Lung (tissue), 12 donors: Measurements from ENCODE around the gene GRK2. TPM values are rescaled to one million over a fixed set of nuclear protein-coding genes. Genes with fewer than 3 reads are reported as not detected.
A peak's percentile ranks its signal among the peaks of the same experiment; 100 is the strongest.

ENCODE experiments used
- ATAC-seq: fragments of 200-7000 bp; cut with Tn5 transposase; one replicate; pipeline ENCODE4 v1.9.1; 2020; ENCODE audit warnings: moderate number of reproducible peaks; ENCODE audit not compliant: insufficient read depth, low FRiP score
- DNase-seq, 3 donors: peaks; one replicate each; pipeline ENCODE4 v3.0.0-alpha.2; 2013 to 2017
- H3K27ac ChIP-seq, 2 donors: one replicate each; pipeline ENCODE4 v1.5.1; 2013; ENCODE audit warnings: mild to moderate bottlenecking in 2 of 2, moderate library complexity in 2 of 2, control low read depth in 1 of 2, inconsistent platforms in 1 of 2, low read depth in 1 of 2, low read length in 1 of 2
- H3K27me3 ChIP-seq, 3 donors: one replicate each; pipeline ENCODE4 v1.5.1; 2013; ENCODE audit warnings: low read length in 2 of 3; ENCODE audit not compliant: control insufficient read depth in 3 of 3, insufficient read depth in 3 of 3
- H3K36me3 ChIP-seq, 4 donors: one replicate each; pipeline ENCODE4 v1.5.1; 2013; ENCODE audit warnings: low read length in 4 of 4, mild to moderate bottlenecking in 1 of 4, moderate library complexity in 1 of 4; ENCODE audit not compliant: control insufficient read depth in 4 of 4, insufficient read depth in 4 of 4
- H3K4me1 ChIP-seq, 5 donors: one replicate each; pipeline ENCODE4 v1.5.1; 2013; ENCODE audit warnings: low read length in 5 of 5, mild to moderate bottlenecking in 2 of 5, moderate library complexity in 1 of 5; ENCODE audit not compliant: control insufficient read depth in 5 of 5, insufficient read depth in 5 of 5
- H3K4me3 ChIP-seq: one replicate; pipeline ENCODE4 v1.5.1; 2013; ENCODE audit warnings: mild to moderate bottlenecking, control low read depth, moderate library complexity
- H3K9ac ChIP-seq, 2 donors: one replicate each; pipeline ENCODE4 v1.5.1; 2013; ENCODE audit warnings: low read length in 2 of 2, control low read depth in 1 of 2; ENCODE audit not compliant: insufficient read depth in 1 of 2
- H3K9me3 ChIP-seq, 4 donors: one replicate each; pipeline ENCODE4 v1.5.1; 2013; ENCODE audit warnings: low read length in 3 of 4, mild to moderate bottlenecking in 1 of 4, moderate library complexity in 1 of 4; ENCODE audit not compliant: control insufficient read depth in 4 of 4, insufficient read depth in 3 of 4
- CTCF ChIP-seq: IDR thresholded peaks from 2 replicates; pipeline ENCODE4 v1.5.1; 2012; ENCODE audit warnings: mild to moderate bottlenecking; ENCODE audit errors: control extremely low read depth, extremely low read depth
- WGBS, 2 donors: extraction: QIAGEN DNeasy Blood & Tissue Kit; methylation state at CpG; one replicate each; pipeline ENCODE4 v1.1.7; 2013; 5-methylcytosine and 5-hydroxymethylcytosine counted together
- polyA plus RNA-seq, 2 donors: library from polyadenylated mRNA; stranded (reverse); fragments of 200-250 nt; gene quantifications; one replicate each; pipeline ENCODE4 v1.2.1, GENCODE V29; 2013
- total RNA-seq, 2 donors: library from RNA; depleted of rRNA in 1 of 2; stranded (reverse); fragments of >200 nt in 1 of 2; gene quantifications; one replicate each; pipeline ENCODE4 v1.2.1, GENCODE V29; 2014 to 2021
- donor health status: control.
- donor health status: control.
- donor health status: Bipolar disorder and iron deficiency.
- donor health status: healthy.
- donor health status: DM: yes; HTN: yes; CAD: no.

Gene GRK2
- total and polyA plus RNA-seq, 4 donors: 37.1 to 130 (median 97.5) TPM

- peak overlapping the region; percentile 92 to 96 for H3K27ac ChIP-seq
- ATAC-seq: peak; percentile 83
- DNase-seq: peak; percentile 91 to 95 (median 94)
- peak overlapping the region; percentile 72 for H3K4me3 ChIP-seq
- H3K9ac ChIP-seq: peak overlapping the region in 1 of 2 donors; percentile 63
- peaks cover 0 to 2% (median 0%) of the 10 kb centered on the region in 4 donors for H3K9me3 ChIP-seq
- no peak for TF ChIP-seq CTCF
- peaks cover 0 to 31% (median 9%) of the 10 kb centered on the region in 5 donors for H3K4me1 ChIP-seq
- 0 to 1% methylated on average over 70 to 87 of the region's 87 CpGs for WGBS, 2 donors
- no peaks in the 10 kb centered on the region for H3K27me3 ChIP-seq
- H3K36me3 ChIP-seq: peaks cover 0 to 49% (median 32%) of the 10 kb centered on the region in 4 donors
Measured at GRCh38 chr11:67288452-67289225, 22.4 kb downstream of the GRK2 start.

GRCh38 chr11:67289226-67289650 lies 23.0 kb downstream of the GRK2 start, which contains the start of gene ANKRD13D:
Gene ANKRD13D (plus strand): TSS chr11:67289303. CDS start chr11:67289461, 158 bp downstream.
- H3K4me3 ChIP-seq: peak within 1 kb of the TSS; percentile 72
- peaks cover 0 to 31% (median 9%) of the 10 kb centered on the region in 5 donors for H3K4me1 ChIP-seq
- WGBS, 2 donors: 0 to 1% methylated on average over 12 to 56 of the region's 56 CpGs
- no peak for TF ChIP-seq CTCF
- peaks cover 0 to 43% (median 27%) of the 10 kb centered on the region in 4 donors for H3K36me3 ChIP-seq
- peak within 1 kb of the TSS; percentile 63 to 83 for H3K9ac ChIP-seq
- peaks cover 0 to under 1% (median 0%) of the 10 kb centered on the region in 4 donors for H3K9me3 ChIP-seq
- peak within 1 kb of the TSS; percentile 92 to 96 for H3K27ac ChIP-seq
- DNase-seq (no peak), ATAC-seq (no peak)
- H3K27me3 ChIP-seq: no peaks in the 10 kb centered on the region

- 29 to 31% methylated on average over 30 to 36 of the region's 36 CpGs for WGBS, 2 donors
- peak overlapping the region in 1 of 2 donors; percentile 28 for H3K9ac ChIP-seq
- ATAC-seq: no peak
Measured at GRCh38 chr11:67289651-67290479, 23.6 kb downstream of the GRK2 start.

More at GRCh38 chr11:67289651-67290479, 23.6 kb downstream of the GRK2 start:
- Histone ChIP-seq H3K4me1 (peaks cover 0 to 31% (median 9%) of the 10 kb centered on the region in 5 donors), H3K9me3 (no peaks in the 10 kb centered on the region), H3K36me3 (peaks cover 0 to 37% (median 30%) of the 10 kb centered on the region in 4 donors), H3K27ac (peak overlapping the region in 1 of 2 donors; percentile 24), H3K4me3 (peak overlapping the region; percentile 72), H3K27me3 (no peaks in the 10 kb centered on the region)
- no peak for TF ChIP-seq CTCF
- DNase-seq: no peak
